Stimulated activated CD4-positive, alpha-beta T cell treated with anti-CD3 and anti-CD28 coated beads, Interleukin-4, amount 100 ng/mL, for 48 hours (primary cell): ENCODE results near the gene CNOT6.
A peak's percentile ranks its signal among the peaks of the same experiment; 100 is the strongest.
"Not testable (repeated sequence)": the region's sequence is repeated elsewhere in the genome, so short reads cannot be mapped to it uniquely, and the experiment has no call there.

Experiments used
- DNase-seq, 2 donors: peaks; one replicate each; pipeline ENCODE4 v3.0.0-alpha.2; 2020; ENCODE audit warnings: low read depth in 2 of 2

The CNOT6 gene

DNA sequence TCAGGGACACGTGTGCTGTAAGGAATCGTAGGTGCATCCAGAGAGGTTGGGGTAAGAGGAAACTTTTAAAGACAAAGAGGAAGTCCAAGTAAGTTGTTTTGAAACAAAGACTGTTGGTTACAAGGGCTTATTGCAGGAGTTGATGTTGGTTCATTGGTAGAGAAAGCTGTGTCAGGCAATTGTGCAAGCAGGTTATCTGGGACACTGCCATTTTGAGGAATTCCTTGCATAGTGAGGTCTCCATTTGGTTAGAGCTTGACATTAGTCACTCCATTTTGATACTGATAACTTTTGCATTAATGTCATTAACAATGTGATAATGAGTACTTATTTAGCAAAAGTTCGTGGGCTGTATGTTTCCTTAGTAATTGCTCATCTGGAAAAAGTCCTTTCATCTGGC lies 24.9 kb downstream of the CNOT6 start:
- DNase-seq = no peak

DNA sequence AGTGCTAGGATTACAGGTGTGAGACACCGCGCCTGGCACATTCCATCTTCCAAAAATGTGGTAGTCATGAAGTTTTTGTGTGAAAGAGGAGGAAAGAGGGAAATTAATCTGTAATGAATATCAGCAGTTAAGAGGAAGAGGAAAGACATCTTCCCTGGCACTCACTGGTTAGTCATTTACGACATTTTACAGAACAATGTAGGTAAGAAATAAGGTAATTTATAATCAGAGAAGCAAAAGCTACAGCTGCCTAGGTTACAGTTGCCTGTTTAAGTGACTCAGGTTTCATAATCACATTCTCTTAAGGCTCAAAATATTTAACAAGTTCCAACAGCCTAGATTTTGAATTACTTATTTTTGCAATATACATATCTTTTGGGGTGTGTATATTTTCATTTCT lies 26.9 kb downstream of the CNOT6 start:
- no peak for DNase-seq

- no peak for DNase-seq
Observed at GRCh38 chr5:180521591-180521990, 27.4 kb downstream of the CNOT6 start.

GRCh38 chr5:180522330-180522729 lies 28.2 kb downstream of the CNOT6 start:
- DNase-seq = no peak

DNA sequence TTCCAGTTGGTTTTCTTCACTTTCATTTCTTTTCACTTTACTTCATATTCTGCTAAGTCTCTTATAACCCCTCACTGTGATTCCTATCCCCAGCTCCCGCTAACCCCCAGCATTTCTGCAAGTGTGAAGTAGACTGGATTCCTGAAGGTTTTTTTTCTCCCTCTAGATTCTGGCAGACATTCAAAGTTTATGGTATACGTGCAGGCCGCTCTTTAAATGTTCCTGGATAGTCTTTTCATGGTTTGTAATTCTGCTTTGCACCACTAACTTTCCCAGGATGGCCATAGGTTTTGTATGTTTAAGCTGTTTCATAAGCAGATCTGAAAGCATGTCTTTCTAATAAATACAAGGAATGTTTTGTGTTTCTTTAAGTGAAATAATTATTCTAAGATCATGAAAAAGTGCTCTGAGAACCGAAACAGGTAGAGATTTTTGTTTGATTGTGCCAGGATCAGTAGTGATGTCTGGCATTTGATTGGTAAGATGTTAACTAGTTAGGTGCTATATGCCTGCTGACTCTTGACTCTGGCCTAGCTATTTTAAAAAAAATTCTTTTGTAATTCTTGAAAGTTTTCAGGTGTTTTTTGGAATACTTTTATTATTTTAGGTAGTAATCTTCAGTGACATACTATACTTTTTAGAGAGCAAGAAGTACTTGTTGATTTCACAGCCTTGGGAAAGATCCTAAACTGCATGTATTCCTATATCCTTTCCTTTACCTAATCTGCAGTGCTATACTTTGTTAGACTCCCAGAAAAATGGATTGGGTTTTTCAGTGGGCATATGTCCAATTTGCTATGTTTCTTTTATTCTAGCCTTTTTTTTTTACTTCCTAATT lies 29.7 kb downstream of the CNOT6 start:
- no peak for DNase-seq

GRCh38 chr5:180525399-180525798 lies 31.2 kb downstream of the CNOT6 start:
- DNase-seq = no peak

GRCh38 chr5:180526269-180526668 lies 32.1 kb downstream of the CNOT6 start:
- DNase-seq = no peak

GRCh38 chr5:180527659-180528058 lies 33.5 kb downstream of the CNOT6 start:
- no peak for DNase-seq

GRCh38 chr5:180531036-180531585 lies 36.9 kb downstream of the CNOT6 start:
- DNase-seq = not testable (repeated sequence)

DNA sequence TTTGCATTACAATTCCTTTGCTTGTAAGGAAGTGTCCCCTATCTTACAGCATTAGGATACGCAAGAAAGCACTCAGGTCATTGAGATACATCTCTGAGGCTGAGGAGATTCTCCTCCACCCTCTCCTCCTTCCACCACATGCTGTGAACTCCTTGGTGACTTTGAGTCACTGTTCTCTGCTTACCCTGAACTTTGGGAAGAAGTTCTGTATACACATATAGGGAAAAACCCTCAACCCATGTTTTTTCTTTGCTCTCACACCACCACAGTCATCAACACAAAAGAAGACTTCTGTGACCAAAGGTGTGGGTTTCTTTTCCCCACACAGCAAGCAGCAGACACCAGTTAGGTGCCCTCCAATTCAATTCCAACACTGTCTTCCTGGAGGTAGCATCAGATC lies 38.1 kb downstream of the CNOT6 start:
- no peak for DNase-seq

DNA sequence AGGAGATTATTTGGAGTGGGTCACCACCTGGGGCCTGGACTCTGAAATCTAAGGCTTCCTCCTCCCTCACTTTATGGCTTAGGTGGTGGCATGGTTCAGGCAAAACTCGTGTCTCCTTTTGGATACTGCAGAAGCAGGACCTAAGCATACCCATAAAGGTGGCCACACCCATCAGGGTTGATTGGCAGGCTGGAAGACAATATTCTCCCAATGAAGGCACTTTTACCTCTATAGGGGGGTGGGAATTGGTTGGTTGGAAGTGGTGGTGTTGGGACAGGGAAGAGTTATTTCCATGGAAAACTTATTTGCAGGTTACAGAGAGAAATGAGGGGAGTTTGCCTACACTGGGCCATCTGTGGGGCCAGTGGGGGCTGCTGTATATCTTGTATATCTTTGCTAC lies 39.7 kb downstream of the CNOT6 start:
- no peak for DNase-seq

- DNase-seq = no peak
Observed at GRCh38 chr5:180535573-180535972, 41.4 kb downstream of the CNOT6 start.

DNA sequence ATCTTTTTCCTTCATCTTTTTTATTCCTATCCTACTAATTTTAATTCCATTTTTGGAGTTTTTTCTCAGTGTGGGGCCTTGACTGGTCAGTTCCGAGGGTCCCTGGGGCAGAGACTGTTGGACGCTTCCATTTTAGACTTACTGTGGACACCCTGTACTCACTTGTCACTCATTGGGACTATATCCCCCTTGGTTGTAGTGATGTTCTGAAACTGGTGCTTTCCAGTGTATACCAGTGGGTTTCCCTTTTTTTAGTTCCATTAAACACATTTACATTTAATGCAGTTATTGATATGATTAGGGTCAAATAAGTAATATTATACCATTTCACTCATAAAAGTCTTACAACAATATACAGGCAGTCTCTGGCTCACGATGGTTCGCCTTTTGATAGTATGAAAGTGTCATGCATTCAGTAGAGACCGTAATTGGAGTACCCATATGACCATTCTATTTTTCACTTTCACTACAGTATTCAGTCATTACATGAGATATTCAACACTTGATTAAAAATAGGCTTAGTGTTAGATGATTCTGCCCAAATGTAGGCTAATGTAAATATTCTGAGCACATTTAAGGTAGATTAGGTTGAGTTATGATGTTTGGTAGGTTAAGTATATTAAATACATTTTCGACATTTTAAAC lies 46.0 kb downstream of the CNOT6 start:
- no peak for DNase-seq

DNA sequence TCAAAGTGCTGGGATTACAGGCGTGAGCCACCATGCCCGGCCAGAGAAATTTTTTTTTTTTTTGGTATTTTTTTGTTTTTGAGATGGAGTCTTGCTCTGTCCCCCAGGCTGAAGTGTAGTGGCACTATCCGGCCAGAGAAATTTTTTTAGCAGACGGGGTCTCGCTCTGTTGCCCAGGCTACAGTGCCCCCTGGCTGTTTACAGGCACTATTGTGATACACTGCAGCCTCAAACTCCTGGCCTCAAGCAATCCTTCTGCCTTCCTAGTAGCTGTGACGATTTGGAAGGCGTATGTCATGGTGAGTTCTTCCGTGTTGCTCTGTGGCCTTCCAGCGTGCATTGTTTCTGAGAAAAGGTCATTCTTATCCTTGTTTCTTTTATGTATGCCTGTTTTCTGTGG lies 47.5 kb downstream of the CNOT6 start:
- no peak for DNase-seq

- no peak for DNase-seq
Observed at GRCh38 chr5:180545248-180545647, 51.1 kb downstream of the CNOT6 start.

- DNase-seq = no peak
Observed at GRCh38 chr5:180548563-180548962, 54.4 kb downstream of the CNOT6 start.

DNA sequence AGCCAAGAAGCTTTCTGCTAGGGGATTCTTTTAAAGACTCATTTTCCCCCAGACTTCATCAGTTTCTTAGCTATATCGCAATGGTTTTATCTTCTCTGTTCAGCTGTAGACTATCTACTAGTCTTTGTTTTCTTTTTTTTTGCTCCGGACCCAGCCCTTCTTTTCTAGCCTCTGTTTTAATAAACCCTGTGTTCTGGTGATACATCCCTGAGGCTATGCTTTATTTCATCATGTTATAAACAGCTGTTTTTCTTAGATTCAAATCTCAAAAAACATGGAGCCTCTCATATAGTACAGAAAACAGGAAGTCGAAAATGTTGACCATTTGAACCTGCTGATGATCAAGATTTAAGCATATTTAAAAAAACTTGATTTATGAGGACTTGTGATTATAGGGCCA lies 59.4 kb downstream of the CNOT6 start:
- DNase-seq = no peak

DNA sequence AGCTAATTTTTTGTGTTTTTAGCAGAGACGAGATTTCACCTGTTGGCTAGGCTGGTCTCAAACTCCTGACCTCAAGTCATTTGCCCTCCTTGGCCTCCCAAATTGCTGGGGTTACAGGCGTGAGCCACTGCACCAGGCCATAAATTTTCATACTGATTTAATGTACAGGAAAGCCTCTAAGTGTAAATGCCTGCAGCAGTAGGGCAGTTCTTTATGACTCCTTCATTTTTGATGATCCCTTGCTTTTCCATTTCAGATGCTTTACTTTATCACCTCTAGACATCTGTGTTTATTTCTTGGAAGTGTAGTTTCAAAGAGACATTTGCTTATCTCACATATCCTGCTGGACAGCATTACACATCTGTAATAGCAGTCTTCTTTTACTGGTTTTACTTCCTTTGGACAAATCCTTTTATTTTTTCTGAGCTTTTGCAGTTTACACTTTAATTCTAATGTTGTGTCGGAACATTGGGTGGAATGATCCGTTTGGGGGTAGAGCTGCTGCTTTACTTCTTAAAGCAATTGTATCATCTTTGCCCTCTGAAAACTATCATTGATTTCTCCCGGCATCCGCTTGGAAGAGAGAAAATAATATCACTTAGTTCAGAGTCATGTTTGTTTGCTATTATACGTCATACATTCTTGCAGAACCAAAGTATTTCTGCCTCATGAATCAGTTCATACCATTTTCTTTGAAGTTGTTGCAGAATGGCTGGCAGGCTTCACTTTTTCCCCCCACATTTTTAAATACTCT lies 61.2 kb downstream of the CNOT6 start:
- DNase-seq = no peak

DNA sequence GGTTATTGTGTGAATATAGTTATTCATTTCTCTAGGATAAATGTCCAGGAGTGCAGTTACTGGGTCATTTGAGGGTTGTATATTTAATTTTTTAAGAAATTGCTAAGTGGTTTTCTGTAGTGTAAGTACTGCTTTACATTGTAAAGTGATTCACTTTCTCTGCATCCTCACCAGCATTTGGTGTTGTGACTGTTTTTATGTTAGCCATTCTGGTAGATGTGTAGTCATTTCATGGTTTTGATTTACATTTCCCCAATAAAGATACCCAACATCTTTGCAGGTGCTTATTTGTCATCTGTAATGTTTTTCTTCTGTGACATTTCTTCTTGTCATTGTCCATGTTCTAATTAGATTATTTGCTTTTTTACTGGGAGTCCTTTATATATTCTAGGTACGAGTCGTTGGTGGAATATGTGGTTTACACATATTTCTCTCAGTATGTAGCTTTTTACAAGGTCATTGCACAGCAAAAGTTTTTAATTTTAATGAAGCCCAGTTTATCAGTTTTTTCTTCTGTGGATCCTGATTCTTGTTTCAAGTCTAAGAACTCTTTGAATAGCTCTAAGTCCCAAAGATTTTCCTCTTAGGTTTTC lies 63.1 kb downstream of the CNOT6 start:
- no peak for DNase-seq

DNA sequence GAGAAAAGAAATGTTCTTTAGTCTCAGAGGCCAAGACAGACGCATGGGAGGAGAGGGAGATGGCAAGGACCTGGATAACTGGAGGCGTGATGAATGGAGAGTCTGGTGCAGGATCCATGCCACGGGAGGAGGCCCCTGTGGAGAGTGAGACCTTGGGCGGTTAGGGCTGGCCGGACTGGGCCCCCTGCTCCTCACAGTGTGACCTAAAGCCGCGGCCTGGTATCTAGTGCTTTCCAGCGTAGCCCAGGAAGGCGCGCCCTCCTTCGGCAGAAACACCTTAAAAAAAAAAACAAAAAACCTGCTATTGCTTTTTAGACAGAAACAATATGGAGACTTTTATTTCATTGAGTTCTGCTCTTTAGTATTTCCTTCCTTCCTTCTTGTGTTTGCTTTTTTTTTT lies 64.1 kb downstream of the CNOT6 start:
- no peak for DNase-seq

- DNase-seq = peak; percentile 2 to 4
Observed at GRCh38 chr5:180563994-180564393, 69.8 kb downstream of the CNOT6 start.

DNA sequence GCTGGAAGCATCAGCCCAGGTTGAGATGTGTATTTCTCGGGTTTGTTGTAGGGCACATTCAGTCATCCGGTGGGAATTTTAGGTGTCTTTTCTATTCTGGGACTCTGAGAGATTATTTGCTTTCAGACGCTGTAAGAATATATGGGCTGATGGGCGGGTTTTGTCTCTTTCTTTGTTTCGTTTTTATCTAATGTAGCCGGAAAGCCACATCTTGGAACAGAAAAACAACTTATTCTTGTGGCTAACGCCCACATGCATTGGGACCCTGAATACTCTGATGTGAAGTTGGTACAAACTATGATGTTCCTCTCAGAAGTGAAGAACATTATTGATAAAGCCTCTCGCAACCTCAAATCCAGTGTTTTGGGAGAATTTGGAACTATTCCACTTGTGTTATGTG lies 74.7 kb downstream of the CNOT6 start:
- DNase-seq = no peak
